ENCODE measurements around the gene CDK5RAP3.
A peak's percentile ranks its signal among the peaks of the same experiment; 100 is the strongest.
"Not testable (repeated sequence)": the region's sequence is repeated elsewhere in the genome, so short reads cannot be mapped to it uniquely, and the experiment has no call there.

Gene CDK5RAP3

GRCh38 chr17:47970725-47971499 is at the start of gene CDK5RAP3:
Gene CDK5RAP3, plus strand, starts transcription at chr17:47971113. Its CDS starts 34 bp downstream, at chr17:47971147.
- FAIRE-seq (peak; percentile 90), DNase-seq (ENCODE audit: low spot score) (peak; percentile 99)

- DNase-seq (ENCODE audit: low spot score), result no peak
- no peak for FAIRE-seq
Measured at GRCh38 chr17:47924785-47925677, 45.9 kb upstream of the CDK5RAP3 start.

- DNase-seq (ENCODE audit: low spot score) (no peak), FAIRE-seq (no peak)
Measured at GRCh38 chr17:47925678-47925988, 45.3 kb upstream of the CDK5RAP3 start.

- FAIRE-seq, result no peak
- DNase-seq (ENCODE audit: low spot score), result no peak
Measured at GRCh38 chr17:47927821-47928400, 43.0 kb upstream of the CDK5RAP3 start.

- no peak for FAIRE-seq
- no peak for DNase-seq (ENCODE audit: low spot score)
Measured at GRCh38 chr17:47928415-47928814, 42.5 kb upstream of the CDK5RAP3 start.

GRCh38 chr17:47929218-47930000 is 41.5 kb upstream of the CDK5RAP3 start:
- DNase-seq (ENCODE audit: low spot score) (no peak), FAIRE-seq (no peak)

- DNase-seq (ENCODE audit: low spot score) (no peak), FAIRE-seq (no peak)
Measured at GRCh38 chr17:47931848-47932247, 39.1 kb upstream of the CDK5RAP3 start.

- DNase-seq (ENCODE audit: low spot score) (peak; percentile 88), FAIRE-seq (peak; percentile 67)
Measured at GRCh38 chr17:47934856-47935255, 36.1 kb upstream of the CDK5RAP3 start.

GRCh38 chr17:47935468-47935867 is 35.4 kb upstream of the CDK5RAP3 start:
- FAIRE-seq; DNase-seq (ENCODE audit: low spot score): not testable (repeated sequence)

GRCh38 chr17:47935961-47936360 is 35.0 kb upstream of the CDK5RAP3 start:
- DNase-seq (ENCODE audit: low spot score), result peak; percentile 77
- FAIRE-seq, result no peak

- FAIRE-seq (no peak), DNase-seq (ENCODE audit: low spot score) (no peak)
Measured at GRCh38 chr17:47937941-47938340, 33.0 kb upstream of the CDK5RAP3 start.

GRCh38 chr17:47941246-47942095 is 29.4 kb upstream of the CDK5RAP3 start, which contains the start of gene PNPO:
Gene PNPO, plus strand, starts transcription at chr17:47941571. Its CDS starts 105 bp downstream, at chr17:47941676.
- FAIRE-seq (peak; percentile 93), DNase-seq (ENCODE audit: low spot score) (peak; percentile 97)

GRCh38 chr17:47942096-47942510 is 28.8 kb upstream of the CDK5RAP3 start:
- FAIRE-seq (no peak), DNase-seq (ENCODE audit: low spot score) (no peak)

- no peak for FAIRE-seq
- no peak for DNase-seq (ENCODE audit: low spot score)
Measured at GRCh38 chr17:47942568-47942967, 28.3 kb upstream of the CDK5RAP3 start.

GRCh38 chr17:47945080-47945479 is 25.8 kb upstream of the CDK5RAP3 start:
- FAIRE-seq (no peak), DNase-seq (ENCODE audit: low spot score) (no peak)

GRCh38 chr17:47945529-47946508 is 25.1 kb upstream of the CDK5RAP3 start:
- FAIRE-seq (no peak), DNase-seq (ENCODE audit: low spot score) (no peak)

- DNase-seq (ENCODE audit: low spot score) (no peak), FAIRE-seq (no peak)
Measured at GRCh38 chr17:47946516-47946915, 24.4 kb upstream of the CDK5RAP3 start.

GRCh38 chr17:47946929-47947397 is 23.9 kb upstream of the CDK5RAP3 start:
- peak; percentile 82 for DNase-seq (ENCODE audit: low spot score)
- peak; percentile 83 for FAIRE-seq

- peak; percentile 70 for DNase-seq (ENCODE audit: low spot score)
- no peak for FAIRE-seq
Measured at GRCh38 chr17:47948706-47949196, 22.2 kb upstream of the CDK5RAP3 start.

Data from RCC 7860 (cell line).